ENCODE data around the gene GALNT13.
"Not testable (repeated sequence)": the region's sequence is repeated elsewhere in the genome, so short reads cannot be mapped to it uniquely, and the experiment has no call there.

Gene GALNT13

GRCh38 chr2:154462634-154463033 is 590.9 kb downstream of the GALNT13 start:
- H3K4me3 ChIP-seq (ENCODE audit: low read length): no peak overlapping the region
- no peaks in the 10 kb centered on the region for H3K27me3 ChIP-seq (ENCODE audit: control insufficient read depth, insufficient read depth, low read length)
- H3K27ac ChIP-seq (ENCODE audit: low read length): no peak overlapping the region
- no peaks in the 10 kb centered on the region for H3K9me3 ChIP-seq (ENCODE audit: control insufficient read depth, low read depth, low read length)
- no peaks in the 10 kb centered on the region for H3K36me3 ChIP-seq (ENCODE audit: control insufficient read depth, low read depth, low read length)
- H3K9ac ChIP-seq (ENCODE audit: low read length): no peak overlapping the region
- H3K4me1 ChIP-seq (ENCODE audit: control insufficient read depth, low read depth, low read length): no peaks in the 10 kb centered on the region

GRCh38 chr2:154466226-154466625 is 594.5 kb downstream of the GALNT13 start:
- no peak overlapping the region for H3K4me3 ChIP-seq (ENCODE audit: low read length)
- no peaks in the 10 kb centered on the region for H3K9me3 ChIP-seq (ENCODE audit: control insufficient read depth, low read depth, low read length)
- H3K27me3 ChIP-seq (ENCODE audit: control insufficient read depth, insufficient read depth, low read length): no peaks in the 10 kb centered on the region
- no peak overlapping the region for H3K9ac ChIP-seq (ENCODE audit: low read length)
- H3K27ac ChIP-seq (ENCODE audit: low read length): no peak overlapping the region
- H3K36me3 ChIP-seq (ENCODE audit: control insufficient read depth, low read depth, low read length): no peaks in the 10 kb centered on the region
- H3K4me1 ChIP-seq (ENCODE audit: control insufficient read depth, low read depth, low read length): no peaks in the 10 kb centered on the region

GRCh38 chr2:154470376-154470775 is 598.7 kb downstream of the GALNT13 start:
- H3K4me1 ChIP-seq (ENCODE audit: control insufficient read depth, low read depth, low read length): no peaks in the 10 kb centered on the region
- no peaks in the 10 kb centered on the region for H3K9me3 ChIP-seq (ENCODE audit: control insufficient read depth, low read depth, low read length)
- H3K4me3 ChIP-seq (ENCODE audit: low read length): no peak overlapping the region
- H3K27ac ChIP-seq (ENCODE audit: low read length): no peak overlapping the region
- no peak overlapping the region for H3K9ac ChIP-seq (ENCODE audit: low read length)
- H3K36me3 ChIP-seq (ENCODE audit: control insufficient read depth, low read depth, low read length): no peaks in the 10 kb centered on the region
- H3K27me3 ChIP-seq (ENCODE audit: control insufficient read depth, insufficient read depth, low read length): no peaks in the 10 kb centered on the region

- not testable (repeated sequence) for H3K9ac ChIP-seq (ENCODE audit: low read length); H3K27me3 ChIP-seq (ENCODE audit: control insufficient read depth, insufficient read depth, low read length); H3K27ac ChIP-seq (ENCODE audit: low read length); H3K4me1 ChIP-seq (ENCODE audit: control insufficient read depth, low read depth, low read length); H3K9me3 ChIP-seq (ENCODE audit: control insufficient read depth, low read depth, low read length); H3K36me3 ChIP-seq (ENCODE audit: control insufficient read depth, low read depth, low read length); H3K4me3 ChIP-seq (ENCODE audit: low read length)
These were observed 599.8 kb downstream of the GALNT13 start for GRCh38 chr2:154471492-154471891.

GRCh38 chr2:154477319-154477718 is 605.6 kb downstream of the GALNT13 start:
- Histone ChIP-seq H3K9ac (ENCODE audit: low read length) (no peak overlapping the region), H3K27ac (ENCODE audit: low read length) (no peak overlapping the region), H3K27me3 (ENCODE audit: control insufficient read depth, insufficient read depth, low read length) (no peaks in the 10 kb centered on the region), H3K36me3 (ENCODE audit: control insufficient read depth, low read depth, low read length) (no peaks in the 10 kb centered on the region), H3K4me1 (ENCODE audit: control insufficient read depth, low read depth, low read length) (no peaks in the 10 kb centered on the region), H3K4me3 (ENCODE audit: low read length) (no peak overlapping the region), H3K9me3 (ENCODE audit: control insufficient read depth, low read depth, low read length) (no peaks in the 10 kb centered on the region)

- no peak overlapping the region for H3K9ac ChIP-seq (ENCODE audit: low read length)
- H3K36me3 ChIP-seq (ENCODE audit: control insufficient read depth, low read depth, low read length): no peaks in the 10 kb centered on the region
- H3K27me3 ChIP-seq (ENCODE audit: control insufficient read depth, insufficient read depth, low read length): no peaks in the 10 kb centered on the region
- H3K4me1 ChIP-seq (ENCODE audit: control insufficient read depth, low read depth, low read length): peaks cover 6% of the 10 kb centered on the region
- H3K27ac ChIP-seq (ENCODE audit: low read length): no peak overlapping the region
- no peaks in the 10 kb centered on the region for H3K9me3 ChIP-seq (ENCODE audit: control insufficient read depth, low read depth, low read length)
- H3K4me3 ChIP-seq (ENCODE audit: low read length): no peak overlapping the region
These were observed 608.8 kb downstream of the GALNT13 start for GRCh38 chr2:154480521-154480920.

- no peaks in the 10 kb centered on the region for H3K9me3 ChIP-seq (ENCODE audit: control insufficient read depth, low read depth, low read length)
- no peaks in the 10 kb centered on the region for H3K27me3 ChIP-seq (ENCODE audit: control insufficient read depth, insufficient read depth, low read length)
- peaks cover 6% of the 10 kb centered on the region for H3K4me1 ChIP-seq (ENCODE audit: control insufficient read depth, low read depth, low read length)
- no peak overlapping the region for H3K27ac ChIP-seq (ENCODE audit: low read length)
- H3K9ac ChIP-seq (ENCODE audit: low read length): no peak overlapping the region
- H3K36me3 ChIP-seq (ENCODE audit: control insufficient read depth, low read depth, low read length): no peaks in the 10 kb centered on the region
- no peak overlapping the region for H3K4me3 ChIP-seq (ENCODE audit: low read length)
These were observed 609.6 kb downstream of the GALNT13 start for GRCh38 chr2:154481336-154481735.

- no peak overlapping the region for H3K9ac ChIP-seq (ENCODE audit: low read length)
- H3K27ac ChIP-seq (ENCODE audit: low read length): no peak overlapping the region
- no peaks in the 10 kb centered on the region for H3K9me3 ChIP-seq (ENCODE audit: control insufficient read depth, low read depth, low read length)
- no peaks in the 10 kb centered on the region for H3K27me3 ChIP-seq (ENCODE audit: control insufficient read depth, insufficient read depth, low read length)
- H3K36me3 ChIP-seq (ENCODE audit: control insufficient read depth, low read depth, low read length): no peaks in the 10 kb centered on the region
- H3K4me1 ChIP-seq (ENCODE audit: control insufficient read depth, low read depth, low read length): peaks cover 6% of the 10 kb centered on the region
- H3K4me3 ChIP-seq (ENCODE audit: low read length): no peak overlapping the region
These were observed 612.8 kb downstream of the GALNT13 start for GRCh38 chr2:154484338-154485099.

GRCh38 chr2:154488801-154489200 is 617.1 kb downstream of the GALNT13 start:
- Histone ChIP-seq H3K9me3 (ENCODE audit: control insufficient read depth, low read depth, low read length) (no peaks in the 10 kb centered on the region), H3K9ac (ENCODE audit: low read length) (no peak overlapping the region), H3K36me3 (ENCODE audit: control insufficient read depth, low read depth, low read length) (no peaks in the 10 kb centered on the region), H3K27me3 (ENCODE audit: control insufficient read depth, insufficient read depth, low read length) (no peaks in the 10 kb centered on the region), H3K4me1 (ENCODE audit: control insufficient read depth, low read depth, low read length) (peaks cover 6% of the 10 kb centered on the region), H3K27ac (ENCODE audit: low read length) (no peak overlapping the region), H3K4me3 (ENCODE audit: low read length) (no peak overlapping the region)

- Histone ChIP-seq H3K4me3 (ENCODE audit: low read length) (no peak overlapping the region), H3K36me3 (ENCODE audit: control insufficient read depth, low read depth, low read length) (no peaks in the 10 kb centered on the region), H3K27ac (ENCODE audit: low read length) (no peak overlapping the region), H3K9me3 (ENCODE audit: control insufficient read depth, low read depth, low read length) (no peaks in the 10 kb centered on the region), H3K4me1 (ENCODE audit: control insufficient read depth, low read depth, low read length) (peaks cover under 1% of the 10 kb centered on the region), H3K9ac (ENCODE audit: low read length) (no peak overlapping the region), H3K27me3 (ENCODE audit: control insufficient read depth, insufficient read depth, low read length) (no peaks in the 10 kb centered on the region)
These were observed 617.6 kb downstream of the GALNT13 start for GRCh38 chr2:154489266-154489858.

- Histone ChIP-seq H3K4me3 (ENCODE audit: low read length) (no peak overlapping the region), H3K36me3 (ENCODE audit: control insufficient read depth, low read depth, low read length) (no peaks in the 10 kb centered on the region), H3K9me3 (ENCODE audit: control insufficient read depth, low read depth, low read length) (no peaks in the 10 kb centered on the region), H3K27ac (ENCODE audit: low read length) (no peak overlapping the region), H3K4me1 (ENCODE audit: control insufficient read depth, low read depth, low read length) (no peaks in the 10 kb centered on the region), H3K9ac (ENCODE audit: low read length) (no peak overlapping the region), H3K27me3 (ENCODE audit: control insufficient read depth, insufficient read depth, low read length) (no peaks in the 10 kb centered on the region)
These were observed 618.8 kb downstream of the GALNT13 start for GRCh38 chr2:154490530-154490929.

GRCh38 chr2:154495455-154495868 is 623.7 kb downstream of the GALNT13 start:
- H3K4me1 ChIP-seq (ENCODE audit: control insufficient read depth, low read depth, low read length): no peaks in the 10 kb centered on the region
- no peak overlapping the region for H3K4me3 ChIP-seq (ENCODE audit: low read length)
- no peaks in the 10 kb centered on the region for H3K9me3 ChIP-seq (ENCODE audit: control insufficient read depth, low read depth, low read length)
- no peak overlapping the region for H3K27ac ChIP-seq (ENCODE audit: low read length)
- no peaks in the 10 kb centered on the region for H3K27me3 ChIP-seq (ENCODE audit: control insufficient read depth, insufficient read depth, low read length)
- H3K9ac ChIP-seq (ENCODE audit: low read length): no peak overlapping the region
- no peaks in the 10 kb centered on the region for H3K36me3 ChIP-seq (ENCODE audit: control insufficient read depth, low read depth, low read length)
